Neural progenitor cell (in vitro differentiated cells): ENCODE data around the gene PHAX.

Source experiments
- CTCF ChIP-seq: fragments of 200-600 bp; sonication (generic); IDR thresholded peaks from 2 replicates; pipeline ENCODE4 v1.5.1; 2017; ENCODE audit warnings: antibody characterized with exemption, mild to moderate bottlenecking
- EZH2 ChIP-seq: fragments of 200-600 bp; sonication (generic); IDR thresholded peaks from 2 replicates; pipeline ENCODE4 v1.6.1; 2017; ENCODE audit warnings: antibody characterized with exemption, mild to moderate bottlenecking, moderate library complexity

GRCh38 chr5:126633552-126633951, 32.8 kb downstream of the PHAX start:
- TF ChIP-seq EZH2 (no peak), CTCF (no peak)
